ENCODE results near the gene TNS4.
A peak's percentile ranks its signal among the peaks of the same experiment; 100 is the strongest.

TNS4 gene

GRCh38 chr17:40515011-40515410, 13.6 kb upstream of the TNS4 start:
- DNase-seq, result no peak

- DNase-seq, result no peak
Measured at GRCh38 chr17:40514013-40514875, 12.8 kb upstream of the TNS4 start.

- no peak for DNase-seq
Measured at GRCh38 chr17:40511667-40512220, 10.3 kb upstream of the TNS4 start.

- no peak for DNase-seq
Measured at GRCh38 chr17:40511136-40511535, 9.7 kb upstream of the TNS4 start.

- DNase-seq, result no peak
Measured at GRCh38 chr17:40510328-40510648, 8.9 kb upstream of the TNS4 start.

- DNase-seq, result no peak
Measured at GRCh38 chr17:40509626-40510327, 8.4 kb upstream of the TNS4 start.

GRCh38 chr17:40506786-40507185, 5.4 kb upstream of the TNS4 start:
- DNase-seq, result no peak

- no peak for DNase-seq
Measured at GRCh38 chr17:40503154-40503553, 1.7 kb upstream of the TNS4 start.

GRCh38 chr17:40502716-40503115, 1.3 kb upstream of the TNS4 start:
- DNase-seq, result no peak

- DNase-seq, result no peak
Measured at GRCh38 chr17:40500709-40501108, 714 bp downstream of the TNS4 start.

GRCh38 chr17:40500190-40500589, 1.2 kb downstream of the TNS4 start:
- DNase-seq, result no peak

- DNase-seq, result peak; percentile 63
Measured at GRCh38 chr17:40499551-40500189, 1.8 kb downstream of the TNS4 start.

GRCh38 chr17:40498281-40499084, 2.9 kb downstream of the TNS4 start:
- DNase-seq, result no peak

GRCh38 chr17:40497695-40498094, 3.7 kb downstream of the TNS4 start:
- DNase-seq, result no peak

- no peak for DNase-seq
Measured at GRCh38 chr17:40496634-40497420, 4.6 kb downstream of the TNS4 start.

- DNase-seq, result no peak
Measured at GRCh38 chr17:40496170-40496569, 5.3 kb downstream of the TNS4 start.

- no peak for DNase-seq
Measured at GRCh38 chr17:40495140-40495539, 6.3 kb downstream of the TNS4 start.

- DNase-seq, result no peak
Measured at GRCh38 chr17:40493697-40494096, 7.7 kb downstream of the TNS4 start.

- no peak for DNase-seq
Measured at GRCh38 chr17:40491486-40491885, 9.9 kb downstream of the TNS4 start.

- DNase-seq, result no peak
Measured at GRCh38 chr17:40490982-40491381, 10.4 kb downstream of the TNS4 start.

- DNase-seq, result peak; percentile 71
Measured at GRCh38 chr17:40490289-40490853, 11.1 kb downstream of the TNS4 start.
